H1 (cell line): Measurements from ENCODE around the gene HDAC7. TPM values are rescaled to one million over a fixed set of nuclear protein-coding genes. Genes with fewer than 3 reads are reported as not detected.

Experiments used
- ATF2 ChIP-seq: IDR thresholded peaks from 2 replicates; pipeline ENCODE4 v1.6.1; 2012; ENCODE audit warnings: low read length, inconsistent platforms
- CTBP2 ChIP-seq: IDR thresholded peaks from 2 replicates; pipeline ENCODE4 v1.7.0; 2011; ENCODE audit warnings: borderline replicate concordance, mild to moderate bottlenecking, moderate library complexity, mixed read lengths, low read length; ENCODE audit not compliant: insufficient read depth, insufficient read length
- EP300 ChIP-seq, 2 experiments: IDR thresholded peaks; 1 replicate in 1 of 2; 2 replicates in 1 of 2; pipeline ENCODE4 v1.6.1; 2011 to 2012; ENCODE audit warnings: low read depth in 2 of 2, low read length in 2 of 2, mild to moderate bottlenecking in 2 of 2, borderline replicate concordance in 1 of 2, inconsistent platforms in 1 of 2, moderate library complexity in 1 of 2
- JUND ChIP-seq: IDR thresholded peaks from 2 replicates; pipeline ENCODE4 v1.6.1; 2011; ENCODE audit warnings: mild to moderate bottlenecking, improper control_type of control experiment, low read length
- KDM5A ChIP-seq: fragments of 200-600 bp; IDR thresholded peaks from 2 replicates; pipeline ENCODE4 v1.7.1; 2012; ENCODE audit warnings: mild to moderate bottlenecking, low read length, inconsistent platforms, mixed read lengths
- NRF1 ChIP-seq: IDR thresholded peaks from 2 replicates; pipeline ENCODE4 v1.6.1; 2011; ENCODE audit warnings: mild to moderate bottlenecking, low read depth, low read length, improper control_type of control experiment
- PHF8 ChIP-seq: fragments of 200-600 bp; sonication (generic); conservative IDR thresholded peaks from 2 replicates; pipeline ENCODE4 v1.7.1; 2012; ENCODE audit warnings: low read depth, mild to moderate bottlenecking, inconsistent platforms, low read length, moderate library complexity
- RFX5 ChIP-seq: IDR thresholded peaks from 2 replicates; pipeline ENCODE4 v1.6.1; 2011; ENCODE audit warnings: low read depth, low read length, improper control_type of control experiment, borderline replicate concordance
- polyA plus RNA-seq, 7 experiments: library from polyadenylated mRNA; depleted of rRNA in 3 of 7; stranded (reverse) in 5 of 7; unstranded in 2 of 7; fragments of >200 nt in 5 of 7; fragments of 200-250 nt in 2 of 7; gene quantifications; 1 replicate in 5 of 7; 2 replicates in 1 of 7; 4 replicates in 1 of 7; pipeline versions ENCODE4 v1.2.1 to v1.2.3, GENCODE V29; 2011 to 2013; ENCODE audit warnings: missing spikeins in 2 of 7, mixed read lengths in 2 of 7
- total RNA-seq: library from RNA; stranded (reverse); fragmentation: NEBNext Ultra II Directional; extraction: Animal tissue kit (Norgen Biotek cat#: 25700); gene quantifications from 2 replicates; pipeline ENCODE4 v1.2.1, GENCODE V29; 2021

HDAC7 gene
- total and polyA plus RNA-seq, 2 of the 8 experiments (the other 6 are each of a cell fraction or from before 2014, with no cell fraction given): 25.5 to 84.9 TPM

- TF ChIP-seq EP300 (IDR thresholded peaks at IDR 0.05; ENCODE audit: borderline replicate concordance in 1 of 2, low read depth in 2 of 2, low read length in 2 of 2) (no peak), PHF8 (no peak), RFX5 (no peak), ATF2 (no peak), JUND (no peak), NRF1 (no peak), CTBP2 (no peak), KDM5A (no peak)
These were observed 36.5 kb downstream of the HDAC7 start (continued) for GRCh38 chr12:47783024-47783755.
